ENCODE data around the gene ZNF138.

- TF ChIP-seq CTCF (IDR thresholded peaks at IDR 0.05; ENCODE audit: low read depth, low read length), result no peak
- no peak for TF ChIP-seq EZH2phosphoT487 (IDR thresholded peaks at IDR 0.05; ENCODE audit: low read depth)
These were observed 77.5 kb downstream of the ZNF138 start for GRCh38 chr7:64871761-64872160.
